ENCODE results near the gene PKMYT1.
"Not testable (repeated sequence)": the region's sequence is repeated elsewhere in the genome, so short reads cannot be mapped to it uniquely, and the experiment has no call there.

The PKMYT1 gene

DNA sequence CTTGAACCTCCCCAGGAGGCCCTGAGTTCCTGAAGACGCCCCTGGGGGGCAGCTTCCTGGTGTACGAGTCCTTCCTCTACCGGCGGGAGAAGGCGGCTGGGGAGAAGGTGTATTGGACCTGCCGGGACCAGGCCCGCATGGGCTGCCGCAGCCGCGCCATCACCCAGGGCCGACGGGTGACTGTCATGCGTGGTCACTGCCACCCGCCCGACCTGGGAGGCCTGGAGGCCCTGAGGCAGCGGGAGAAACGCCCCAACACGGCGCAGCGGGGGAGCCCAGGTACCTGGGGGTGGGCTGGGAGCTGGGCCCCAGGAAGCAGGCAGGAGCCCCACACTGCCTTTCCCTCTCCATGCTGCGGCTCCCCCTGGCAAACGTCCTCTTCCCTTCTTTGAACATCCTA is 46.5 kb downstream of the PKMYT1 start:
- no peak for DNase-seq (ENCODE audit: low spot score)

- no peak for DNase-seq (ENCODE audit: low spot score)
Measured at GRCh38 chr16:2933136-2933535, 47.1 kb downstream of the PKMYT1 start.

DNA sequence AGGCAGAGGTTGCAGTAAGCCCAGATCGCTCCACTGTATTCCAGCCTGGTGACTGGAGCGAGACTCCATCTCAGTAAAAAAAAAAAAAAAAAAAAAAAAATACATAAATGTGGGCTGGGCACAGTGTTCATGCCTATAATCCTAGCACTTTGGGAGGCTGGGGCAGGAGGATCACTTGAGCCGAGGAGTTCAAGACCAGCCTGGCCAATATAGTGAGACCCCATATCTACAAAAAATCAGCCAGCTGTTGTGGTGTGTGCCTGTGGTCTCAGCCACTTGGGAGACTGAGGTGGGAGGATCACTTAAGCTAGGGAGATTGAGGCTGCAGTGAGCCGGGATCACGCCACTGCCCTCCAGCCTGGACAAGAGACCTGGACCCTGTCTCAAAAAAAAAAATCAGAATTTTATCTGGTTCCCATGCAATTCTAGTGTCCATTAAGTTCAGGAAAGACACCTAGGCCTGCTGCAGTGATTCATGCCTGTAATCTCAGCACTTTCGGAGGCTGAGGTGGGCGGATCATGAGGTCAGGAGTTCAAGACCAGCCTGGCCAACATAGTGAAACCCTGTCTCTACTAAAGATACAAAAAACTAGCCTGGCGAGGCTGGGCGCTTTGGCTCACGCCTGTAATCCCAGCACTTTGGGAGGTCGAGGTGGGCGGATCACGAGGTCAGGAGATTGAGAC is 48.9 kb downstream of the PKMYT1 start:
- not testable (repeated sequence) for DNase-seq (ENCODE audit: low spot score)

DNA sequence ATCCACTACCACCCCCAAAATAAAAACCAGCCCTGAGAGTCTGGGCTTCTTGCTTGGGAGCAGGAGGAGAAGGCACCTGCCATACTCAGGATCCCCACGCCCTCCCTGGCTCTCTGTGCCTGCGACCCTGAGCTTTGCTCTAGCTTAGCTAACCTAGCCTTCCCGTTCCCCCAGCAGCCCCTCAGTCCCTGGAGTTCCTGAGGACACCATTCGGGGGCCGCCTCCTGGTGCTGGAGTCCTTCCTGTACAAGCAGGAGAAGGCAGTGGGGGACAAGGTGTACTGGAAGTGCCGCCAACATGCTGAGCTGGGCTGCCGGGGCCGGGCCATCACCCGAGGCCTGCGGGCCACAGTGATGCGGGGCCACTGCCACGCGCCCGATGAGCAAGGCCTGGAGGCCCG is 50.0 kb downstream of the PKMYT1 start:
- DNase-seq (ENCODE audit: low spot score) = no peak

DNA sequence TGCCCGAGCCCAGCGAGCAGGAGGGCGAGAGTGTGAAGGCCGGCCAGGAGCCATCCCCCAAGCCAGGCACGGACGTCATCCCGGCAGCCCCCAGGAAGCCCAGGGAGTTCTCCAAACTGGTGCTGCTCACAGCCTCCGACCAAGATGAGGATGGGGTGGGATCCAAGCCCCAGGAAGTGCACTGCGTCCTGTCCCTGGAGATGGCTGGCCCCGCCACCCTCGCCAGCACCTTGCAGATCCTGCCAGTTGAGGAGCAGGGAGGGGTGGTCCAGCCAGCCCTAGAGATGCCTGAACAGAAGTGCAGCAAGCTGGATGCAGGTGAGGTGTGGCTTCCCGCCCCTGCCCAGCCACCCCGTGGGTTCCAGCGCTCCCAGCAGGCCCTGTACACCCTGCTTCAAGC is 50.6 kb downstream of the PKMYT1 start:
- DNase-seq (ENCODE audit: low spot score) = no peak

DNA sequence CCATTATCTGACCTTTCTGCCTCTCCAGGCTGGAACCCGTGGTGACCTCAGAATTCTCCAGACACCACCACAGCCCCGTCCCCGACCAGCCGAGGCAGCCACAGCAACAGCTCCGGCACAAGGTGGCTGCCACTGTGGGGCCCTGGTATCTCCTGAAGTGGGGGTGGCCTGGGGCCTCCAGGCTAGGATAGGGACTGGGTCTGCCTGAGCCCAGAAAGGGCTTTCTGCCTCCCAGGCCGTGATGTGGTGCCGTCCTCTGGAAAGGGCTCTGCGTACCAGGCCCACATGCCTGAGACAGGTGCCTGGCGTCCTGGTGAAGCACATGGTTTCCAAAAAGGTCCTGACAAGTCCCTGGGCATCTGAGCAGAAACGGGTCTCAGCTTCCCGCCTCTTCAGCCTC is 51.5 kb downstream of the PKMYT1 start:
- DNase-seq (ENCODE audit: low spot score) = no peak

DNA sequence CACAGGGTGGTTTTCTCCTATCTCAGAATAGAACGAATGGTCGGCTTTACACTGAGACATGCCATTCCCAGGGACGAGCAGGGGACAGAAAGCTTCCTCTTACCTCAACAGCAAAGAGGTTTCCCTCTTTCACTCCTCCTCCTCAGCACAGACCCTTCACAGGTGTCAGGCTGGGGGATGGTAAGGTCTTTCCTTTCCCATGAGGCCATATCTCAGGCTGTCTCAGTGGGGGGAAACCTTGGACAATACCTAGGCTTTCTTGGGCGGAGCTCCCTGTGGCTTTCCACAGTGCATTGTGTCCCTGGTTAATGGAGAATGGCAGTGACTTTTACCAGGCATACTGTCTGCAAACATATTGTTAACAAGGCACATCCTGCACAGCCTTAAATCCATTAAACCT is 52.1 kb downstream of the PKMYT1 start:
- not testable (repeated sequence) for DNase-seq (ENCODE audit: low spot score)

DNA sequence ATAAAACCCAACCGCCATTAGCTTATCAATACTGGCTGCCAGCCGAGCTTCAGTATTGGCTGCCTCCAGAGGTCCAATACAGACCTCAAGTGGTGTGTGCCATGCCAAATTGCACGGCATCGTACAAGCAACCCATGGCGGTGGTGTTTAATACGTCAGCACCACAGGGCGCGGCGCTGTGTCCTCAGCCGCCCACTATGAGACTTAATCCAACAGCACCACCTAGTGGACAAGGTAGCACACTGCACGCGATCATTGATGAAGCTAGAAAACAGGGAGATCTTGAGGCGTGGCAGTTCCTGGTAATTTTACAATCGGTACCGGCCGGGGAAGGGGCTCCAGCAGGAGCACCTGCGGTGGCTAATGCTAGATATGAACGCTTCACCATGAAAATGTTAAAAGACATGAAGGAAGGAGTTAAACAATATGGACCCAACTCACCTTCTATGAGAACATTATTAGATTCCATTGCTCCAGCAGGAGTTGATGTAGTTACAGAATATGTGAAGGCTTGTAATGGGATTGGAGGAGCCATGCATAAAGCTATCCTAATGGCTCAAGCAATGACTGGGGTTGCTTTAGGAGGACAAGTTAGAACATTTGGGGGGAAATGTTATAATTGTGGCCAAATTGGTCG is 53.1 kb downstream of the PKMYT1 start:
- DNase-seq (ENCODE audit: low spot score) = peak; percentile 89

GRCh38 chr16:2926650-2926999 is 53.6 kb downstream of the PKMYT1 start:
- DNase-seq (ENCODE audit: low spot score) = no peak

DNA sequence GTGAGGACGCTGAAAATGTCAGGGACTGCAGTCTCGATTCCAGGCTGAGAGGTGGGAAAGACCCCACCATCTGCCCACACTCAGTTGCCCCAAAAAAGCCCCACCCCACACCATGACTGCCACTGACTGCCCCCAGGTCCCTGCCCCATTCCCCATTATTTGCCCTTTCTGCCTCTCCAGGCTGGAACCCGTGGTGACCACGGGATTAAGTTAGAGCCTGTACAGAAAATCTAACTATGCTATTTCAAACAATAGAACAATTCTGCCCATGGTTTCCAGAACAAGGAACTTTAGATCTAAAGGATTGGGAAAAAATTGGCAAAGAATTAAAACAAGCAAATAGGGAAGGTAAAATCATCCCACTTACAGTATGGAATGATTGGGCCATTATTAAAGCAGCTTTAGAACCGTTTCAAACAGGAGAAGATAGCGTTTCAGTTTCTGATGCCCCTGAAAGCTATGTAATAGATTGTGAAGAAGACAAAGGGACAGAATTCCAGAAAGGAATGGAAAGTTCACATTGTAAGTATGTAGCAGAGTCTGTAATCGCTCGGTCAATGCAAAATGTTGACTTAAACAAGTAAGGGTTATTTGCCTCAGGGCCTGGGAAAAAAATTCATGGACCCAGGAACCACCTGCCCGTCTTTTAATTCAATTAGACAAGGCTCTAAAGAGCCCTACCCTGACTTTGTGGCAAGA is 54.1 kb downstream of the PKMYT1 start:
- no peak for DNase-seq (ENCODE audit: low spot score)

DNA sequence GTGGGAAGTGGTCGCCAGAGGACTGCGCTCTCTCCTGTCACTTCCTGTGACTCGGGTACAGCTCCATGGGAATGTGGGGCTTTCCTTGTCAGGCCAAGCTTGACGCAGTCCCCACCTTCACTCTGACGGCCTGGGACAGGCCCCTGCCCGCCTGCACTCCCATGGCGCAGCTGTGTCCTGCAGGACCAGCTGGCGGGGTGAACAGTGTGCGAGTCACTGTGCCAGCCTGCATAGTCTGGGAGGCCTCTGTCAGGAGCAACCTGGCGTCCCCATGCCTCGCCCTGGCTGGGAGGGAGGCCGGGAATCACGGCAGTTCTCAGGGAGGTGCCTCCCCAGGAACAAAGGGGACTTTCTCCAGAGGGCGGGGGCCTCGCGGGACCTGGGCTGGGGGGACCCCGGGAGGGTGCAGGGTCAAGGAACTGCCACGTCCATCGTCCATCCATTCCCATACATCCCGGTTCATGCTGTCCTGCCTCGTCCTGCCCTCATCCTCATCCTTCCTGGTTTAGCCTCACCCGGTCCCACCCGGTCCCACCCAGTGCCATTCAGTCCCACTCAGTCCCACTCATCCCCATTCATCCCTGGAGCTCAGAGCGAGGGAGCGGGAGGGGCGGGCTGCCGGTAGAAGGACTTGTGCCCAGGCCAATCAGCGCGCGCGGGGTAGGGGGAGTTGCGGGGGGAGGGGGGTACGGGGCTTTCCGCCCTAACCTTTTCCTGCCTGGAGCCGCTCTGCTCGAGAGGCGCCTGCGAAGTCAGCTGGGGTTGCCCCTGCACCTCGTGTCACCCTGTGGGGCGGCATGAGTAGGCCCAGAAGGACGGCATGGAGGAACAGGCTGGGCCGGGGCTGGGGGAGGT is 55.1 kb downstream of the PKMYT1 start:
- DNase-seq (ENCODE audit: low spot score) = peak; percentile 81

DNA sequence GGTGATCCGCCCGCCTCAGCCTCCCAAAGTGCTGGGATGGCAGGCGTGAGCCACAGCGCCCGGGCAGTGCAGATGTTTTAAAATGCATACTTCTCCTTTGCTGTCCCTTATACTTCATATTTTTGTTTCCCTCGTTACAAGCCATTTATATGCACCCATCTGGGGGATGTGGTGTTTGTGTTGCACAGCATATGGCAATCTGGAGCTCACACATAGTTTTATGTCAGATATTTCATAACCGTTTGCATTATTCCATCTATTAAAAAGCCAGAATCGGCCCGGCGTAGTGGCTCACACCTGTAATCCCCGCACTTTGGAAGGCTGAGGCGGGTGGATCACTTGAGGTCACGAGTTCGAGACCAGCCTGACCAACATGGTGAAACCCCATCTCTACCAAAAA is 56.8 kb downstream of the PKMYT1 start:
- no peak for DNase-seq (ENCODE audit: low spot score)

All from ecto neural progenitor cell (in vitro differentiated cells).